GM19397 (cell line): ENCODE measurements around the gene LIMK2.
"Not testable (repeated sequence)": the region's sequence is repeated elsewhere in the genome, so short reads cannot be mapped to it uniquely, and the experiment has no call there.

ENCODE experiments used
- ATAC-seq: cut with Tn5 transposase; IDR thresholded peaks from one replicate; pipeline ENCODE4 v1.9.1; 2021; ENCODE audit warnings: mild to moderate bottlenecking, moderate library complexity; ENCODE audit not compliant: unreplicated experiment

The LIMK2 gene

DNA sequence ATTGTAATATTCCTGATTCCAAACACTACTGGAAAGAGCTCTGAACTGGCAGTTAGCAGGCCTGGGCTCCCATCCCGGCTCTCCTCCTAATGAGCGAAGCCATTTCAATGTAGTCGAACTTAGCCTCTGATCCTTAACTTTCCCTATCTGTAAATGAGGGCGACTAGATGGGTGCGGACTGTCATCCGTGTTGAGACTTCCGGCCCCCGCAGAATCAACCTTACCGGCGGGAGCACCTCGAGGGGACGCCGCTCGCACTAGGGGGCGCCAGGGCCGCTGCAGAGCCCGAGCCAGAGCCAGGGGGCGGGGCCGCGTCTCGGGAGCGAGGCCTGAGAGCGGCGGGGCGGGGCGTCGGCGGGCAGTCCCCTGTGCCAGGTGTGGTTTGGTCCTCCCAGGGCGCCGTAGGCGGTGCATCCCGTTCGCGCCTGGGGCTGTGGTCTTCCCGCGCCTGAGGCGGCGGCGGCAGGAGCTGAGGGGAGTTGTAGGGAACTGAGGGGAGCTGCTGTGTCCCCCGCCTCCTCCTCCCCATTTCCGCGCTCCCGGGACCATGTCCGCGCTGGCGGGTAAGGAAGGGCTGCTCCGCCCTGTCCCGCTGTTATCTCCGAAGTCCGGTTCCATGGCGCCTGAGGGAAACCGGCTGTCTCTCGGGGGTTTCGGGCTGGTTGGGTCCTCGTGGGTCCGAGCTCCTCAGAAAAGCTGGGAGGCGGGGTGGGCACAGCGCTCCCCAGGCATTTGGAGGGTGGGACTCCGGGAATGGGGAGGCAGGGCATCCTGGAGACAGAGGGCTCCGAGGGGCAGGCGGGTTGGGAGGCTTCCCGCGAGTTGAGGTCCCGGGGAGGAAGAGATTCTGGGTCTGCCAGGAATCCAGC lies at the start of gene LIMK2:
Gene LIMK2 (plus strand): TSS at position 437 of the 869 bp plus-strand sequence. CDS start 111 bp downstream, at position 548.
- peak; percentile 87 for ATAC-seq

DNA sequence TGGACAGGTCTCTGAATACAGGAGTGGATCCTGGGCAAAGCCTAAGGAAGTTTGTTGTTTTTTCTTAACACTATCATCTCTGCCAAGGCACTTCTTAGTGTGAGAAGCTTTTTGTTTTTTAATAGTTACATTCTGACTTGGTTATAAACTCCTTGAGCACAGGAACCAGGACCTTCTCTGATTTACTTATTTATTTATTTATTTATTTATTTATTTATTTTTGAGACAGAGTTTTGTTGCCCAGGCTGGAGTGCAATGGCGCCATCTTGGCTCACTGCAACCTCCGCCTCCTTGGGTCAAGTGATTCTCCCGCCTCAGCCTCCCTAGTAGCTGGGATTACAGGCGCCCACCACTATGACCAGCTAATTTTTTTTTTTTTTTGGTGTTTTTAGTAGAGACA lies 41.1 kb upstream of the LIMK2 start:
- ATAC-seq: no peak

DNA sequence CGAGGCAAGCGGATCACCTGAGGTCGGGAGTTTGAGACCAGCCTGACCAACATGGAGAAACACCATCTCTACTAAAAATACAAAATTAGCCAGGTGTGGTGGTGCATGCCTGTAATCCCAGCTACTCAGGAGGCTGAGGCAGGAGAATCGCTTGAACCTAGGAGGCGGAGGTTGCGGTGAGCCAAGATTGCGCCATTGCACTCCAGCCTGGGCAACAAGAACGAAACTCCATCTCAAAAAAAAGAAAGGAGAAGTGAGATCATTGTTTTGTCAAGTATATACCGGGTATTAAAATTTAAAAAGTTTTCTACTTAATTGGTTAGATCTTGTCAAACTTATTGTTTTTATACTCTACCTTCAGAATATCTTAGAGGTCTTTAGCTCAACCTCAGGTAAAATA lies 40.4 kb upstream of the LIMK2 start:
- ATAC-seq: not testable (repeated sequence)

DNA sequence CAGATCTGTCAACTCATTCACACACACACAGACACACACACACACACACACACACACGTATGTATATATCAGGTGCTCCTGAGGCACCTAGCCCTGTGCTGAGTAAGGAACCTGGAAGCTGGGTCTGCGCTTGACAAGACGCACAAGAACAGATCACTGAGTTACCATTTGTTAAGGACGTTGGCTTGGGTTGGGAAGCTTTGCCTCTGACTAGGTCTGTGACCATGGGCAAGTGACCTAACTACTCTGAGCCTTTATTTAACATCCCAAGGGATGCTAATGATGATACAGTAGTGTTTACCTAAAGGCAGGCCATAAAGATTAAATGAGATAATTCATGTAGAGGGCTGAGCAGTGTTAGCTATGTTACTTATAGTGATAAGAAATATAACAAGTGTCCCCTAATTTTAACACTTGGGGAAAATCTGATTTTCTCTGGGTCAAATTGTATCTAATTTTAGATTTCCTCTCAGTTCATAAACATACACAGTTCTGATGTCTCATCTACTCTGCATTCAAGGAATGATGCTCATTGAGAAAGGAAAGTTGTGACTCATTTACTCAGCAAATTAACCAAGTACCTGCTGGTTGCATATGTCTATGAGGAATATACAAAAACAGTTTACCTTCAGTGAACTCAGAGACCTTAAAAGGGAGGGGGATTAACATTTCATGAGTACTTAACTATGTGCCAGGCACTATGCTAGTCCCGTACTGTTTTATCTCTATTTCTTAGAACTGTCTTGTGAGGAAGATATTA lies 38.5 kb upstream of the LIMK2 start:
- ATAC-seq: no peak

DNA sequence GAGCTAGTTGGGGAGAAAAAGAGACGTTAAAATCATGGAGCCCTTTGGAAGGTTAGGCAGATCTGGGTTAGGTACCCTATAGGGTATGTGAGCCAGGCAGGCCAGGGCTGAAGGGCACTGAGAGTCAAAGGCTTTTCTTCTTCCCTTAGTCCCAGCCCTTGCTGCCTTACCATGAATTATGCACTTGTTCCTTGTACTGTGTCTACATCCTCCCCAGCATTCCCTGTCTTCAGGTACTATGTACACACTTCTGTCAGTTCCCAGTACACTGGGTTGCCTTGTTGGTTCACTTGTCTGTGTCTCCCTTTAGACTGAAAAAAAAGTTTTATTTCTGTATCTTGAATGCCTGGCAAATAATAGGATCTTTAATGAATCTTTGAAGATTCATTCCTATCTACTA lies 35.2 kb upstream of the LIMK2 start:
- ATAC-seq: no peak

DNA sequence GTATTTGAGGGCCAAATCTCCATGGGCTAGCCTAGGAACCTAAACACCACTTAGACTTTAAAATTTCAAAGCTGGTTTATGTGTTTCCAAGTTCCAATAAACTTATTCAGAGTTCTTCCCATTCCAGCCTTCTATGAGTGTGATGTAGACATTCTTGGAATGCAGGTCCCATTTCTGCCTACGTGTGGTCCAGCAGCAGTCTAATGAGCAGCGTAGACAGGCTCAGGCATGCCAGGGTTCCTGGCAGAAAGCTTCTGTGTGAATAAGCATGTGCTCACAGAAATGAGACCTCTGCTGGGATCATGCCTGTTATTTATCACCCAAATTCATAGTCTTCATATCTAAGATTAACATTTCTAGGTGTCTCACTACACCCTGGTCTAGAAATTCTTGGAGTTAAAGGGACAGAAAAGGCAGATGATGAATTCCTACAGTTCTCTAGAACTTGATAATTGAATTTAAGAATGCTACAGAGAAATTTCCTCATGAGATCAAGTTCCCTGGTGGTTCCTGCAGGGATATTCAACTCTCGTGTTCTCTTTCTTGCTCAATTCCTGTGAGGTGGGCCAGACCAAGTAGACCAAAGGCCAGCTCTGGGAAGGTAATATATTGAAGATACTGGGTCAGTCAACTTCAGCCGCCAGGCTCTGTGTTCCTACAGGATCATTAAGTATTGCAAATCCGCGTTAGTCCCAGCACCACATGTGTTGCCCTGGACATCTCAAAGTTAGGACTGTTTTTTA lies 34.5 kb upstream of the LIMK2 start:
- ATAC-seq: no peak

DNA sequence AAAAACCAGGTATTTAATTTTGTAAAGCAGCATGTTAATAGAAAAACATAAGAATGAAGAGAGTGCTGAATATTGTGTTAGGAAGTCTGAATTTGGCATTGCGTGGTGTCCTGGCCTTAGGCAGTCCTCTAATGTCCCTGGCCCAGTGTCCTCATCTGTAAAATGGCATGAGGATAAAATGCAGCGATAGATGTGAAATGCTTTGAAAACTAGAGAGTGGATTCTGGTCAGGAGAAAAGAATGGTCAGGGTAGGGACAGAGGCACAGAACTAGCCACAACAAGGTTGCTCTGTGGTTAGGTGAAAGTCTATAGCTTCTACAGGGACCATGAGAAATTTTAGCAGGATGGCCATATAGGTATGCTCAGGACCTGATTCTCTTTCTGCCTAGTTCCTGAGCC lies 33.2 kb upstream of the LIMK2 start:
- ATAC-seq: no peak

DNA sequence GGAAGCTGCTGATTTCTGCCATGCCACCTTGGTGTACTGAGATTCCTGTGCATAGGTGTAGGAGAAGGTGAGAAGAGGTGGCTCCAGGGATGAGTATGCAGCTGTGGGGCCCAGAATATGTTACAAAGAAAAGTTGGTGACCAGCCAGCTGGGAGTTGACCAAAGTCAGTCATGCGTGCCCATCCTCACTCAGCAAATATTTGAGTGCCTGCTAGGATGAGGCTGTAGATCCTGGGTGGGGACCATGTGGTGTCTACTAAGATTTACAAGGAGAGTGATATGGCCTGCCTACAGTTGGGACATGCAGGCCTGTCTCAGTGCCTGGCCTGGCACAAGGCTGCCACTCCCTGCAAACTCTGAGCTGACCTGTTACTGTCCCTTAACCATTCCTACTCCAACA lies 32.8 kb upstream of the LIMK2 start:
- ATAC-seq: no peak

DNA sequence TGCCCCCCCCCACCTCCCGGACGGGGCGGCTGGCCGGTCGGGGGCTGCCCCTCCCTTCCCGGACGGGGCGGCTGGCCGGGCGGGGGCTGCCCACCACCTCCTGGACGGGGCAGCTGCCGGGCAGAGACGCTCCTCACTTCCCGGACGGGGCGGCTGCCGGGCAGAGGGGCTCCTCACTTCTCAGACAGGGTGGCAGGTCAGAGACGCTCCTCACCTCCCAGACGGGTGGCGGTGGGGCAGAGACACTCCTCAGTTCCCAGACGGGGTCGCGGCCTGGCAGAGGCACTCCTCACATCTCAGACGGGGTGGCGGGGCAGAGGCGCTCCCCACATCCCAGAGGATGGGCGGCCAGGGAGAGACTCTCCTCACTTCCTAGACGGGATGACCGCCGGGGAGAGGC lies 28.1 kb upstream of the LIMK2 start:
- no peak for ATAC-seq

DNA sequence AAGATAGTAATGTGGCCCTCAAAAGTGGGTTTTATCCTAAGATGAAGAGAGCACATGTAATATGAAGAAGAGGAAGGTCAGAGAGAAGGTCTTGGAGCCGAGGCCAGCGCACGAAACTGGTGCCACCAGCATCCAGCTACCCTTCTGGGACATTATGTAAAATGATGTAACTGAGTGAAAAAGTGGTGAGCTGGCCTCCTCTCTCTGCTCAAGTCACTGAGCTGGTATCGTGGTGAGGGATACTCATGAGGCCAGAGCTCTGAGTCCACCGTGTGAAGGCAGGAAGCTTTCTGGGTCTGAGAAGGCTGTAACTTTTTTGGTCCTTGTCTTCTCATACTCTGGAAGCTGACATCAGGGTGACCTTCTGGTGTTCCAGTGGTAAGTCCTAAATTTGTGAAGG lies 27.0 kb upstream of the LIMK2 start:
- ATAC-seq: no peak

DNA sequence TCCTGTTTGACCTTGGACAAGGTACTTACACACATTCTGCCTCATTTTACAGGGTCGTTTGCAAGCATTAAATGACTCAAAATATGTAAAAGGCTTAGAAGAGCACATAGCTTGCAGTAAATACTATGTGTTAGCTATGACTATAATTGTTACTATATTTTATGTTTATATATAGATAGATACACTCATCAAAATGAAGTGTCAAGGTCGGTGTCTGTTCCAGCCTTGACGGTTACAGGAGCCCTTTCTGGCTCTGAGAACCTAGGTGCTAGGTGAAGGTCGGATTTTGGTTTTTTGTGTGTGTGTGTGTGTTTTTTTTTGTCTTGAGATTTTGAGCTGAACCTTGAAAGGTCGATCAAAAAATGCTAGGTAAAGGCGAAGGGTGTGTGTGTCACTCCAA lies 24.5 kb upstream of the LIMK2 start:
- ATAC-seq: no peak

DNA sequence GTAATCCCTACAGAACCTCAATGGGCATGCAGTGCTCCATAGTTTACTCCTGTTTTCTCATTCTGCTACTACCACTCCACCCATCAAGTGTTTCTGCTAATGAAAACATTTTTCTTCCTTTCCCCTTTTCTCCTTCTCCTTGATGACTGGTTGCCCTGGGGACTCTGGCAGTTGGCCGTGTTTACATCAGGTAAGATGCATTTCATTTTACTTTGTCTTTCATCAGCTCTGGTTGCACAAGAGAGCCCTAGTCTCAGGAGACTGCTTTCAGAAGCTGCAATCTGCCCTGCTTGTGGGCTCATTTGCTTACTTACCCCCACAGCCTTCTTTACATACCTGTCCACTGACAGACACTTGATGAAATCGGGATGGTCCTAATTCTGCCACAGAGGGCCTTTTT lies 19.6 kb upstream of the LIMK2 start:
- no peak for ATAC-seq

DNA sequence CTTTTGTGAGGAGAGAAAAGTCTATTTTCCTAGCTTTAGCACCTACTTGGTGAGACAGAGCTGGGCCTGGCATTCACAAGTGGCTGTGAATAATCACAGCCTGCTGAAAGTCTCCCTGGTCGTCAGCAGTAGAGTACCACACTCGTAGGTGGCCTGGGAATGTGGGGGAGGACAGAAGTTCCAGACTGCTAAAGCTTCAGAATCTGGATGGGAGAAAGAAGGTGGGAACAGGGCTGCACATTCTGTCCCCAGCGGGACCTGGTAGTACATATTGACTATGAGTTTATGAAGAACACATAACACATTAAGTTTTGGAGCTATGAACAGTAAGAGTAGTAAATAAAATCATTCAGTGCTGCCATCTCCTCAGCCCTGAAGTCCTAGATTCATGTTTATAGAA lies 19.0 kb upstream of the LIMK2 start:
- ATAC-seq: no peak

DNA sequence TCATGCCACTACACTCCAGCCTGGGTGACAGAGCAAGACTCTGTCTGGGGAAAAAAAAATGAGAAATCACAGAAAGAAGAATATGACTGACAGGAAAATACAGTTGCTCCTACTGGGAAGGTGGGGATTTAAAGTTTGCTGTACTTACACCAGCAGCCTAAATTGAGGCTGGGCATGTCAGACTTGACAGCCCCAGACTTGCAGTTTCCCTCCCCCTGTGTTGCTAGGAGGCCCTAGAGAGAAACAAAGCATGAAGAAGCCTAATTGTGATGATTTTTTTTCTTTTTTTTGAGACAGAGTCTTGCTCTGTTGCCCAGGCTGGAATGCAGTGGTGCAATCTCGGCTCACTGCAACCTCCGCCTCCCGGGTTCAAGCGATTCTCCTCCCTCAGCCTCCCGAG lies 17.4 kb upstream of the LIMK2 start:
- not testable (repeated sequence) for ATAC-seq

DNA sequence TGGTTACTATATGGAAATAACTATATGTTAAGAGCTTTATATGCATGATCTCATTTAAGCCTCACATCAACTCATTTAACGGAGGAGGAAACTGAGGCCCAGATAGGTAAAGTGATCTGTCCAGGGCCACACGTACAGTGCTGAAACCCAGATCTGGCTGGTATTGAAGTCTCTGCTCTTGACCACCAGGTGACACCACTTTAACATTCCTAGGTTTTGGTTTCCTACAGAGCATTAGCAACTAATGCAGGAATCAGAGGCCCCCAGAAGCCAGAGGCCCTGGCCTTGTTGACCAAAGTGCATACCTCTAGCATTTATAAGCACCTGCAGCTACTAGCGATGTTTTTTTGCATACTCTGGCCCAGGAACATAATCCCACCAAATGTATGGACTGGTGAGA lies 12.9 kb upstream of the LIMK2 start:
- ATAC-seq: no peak

DNA sequence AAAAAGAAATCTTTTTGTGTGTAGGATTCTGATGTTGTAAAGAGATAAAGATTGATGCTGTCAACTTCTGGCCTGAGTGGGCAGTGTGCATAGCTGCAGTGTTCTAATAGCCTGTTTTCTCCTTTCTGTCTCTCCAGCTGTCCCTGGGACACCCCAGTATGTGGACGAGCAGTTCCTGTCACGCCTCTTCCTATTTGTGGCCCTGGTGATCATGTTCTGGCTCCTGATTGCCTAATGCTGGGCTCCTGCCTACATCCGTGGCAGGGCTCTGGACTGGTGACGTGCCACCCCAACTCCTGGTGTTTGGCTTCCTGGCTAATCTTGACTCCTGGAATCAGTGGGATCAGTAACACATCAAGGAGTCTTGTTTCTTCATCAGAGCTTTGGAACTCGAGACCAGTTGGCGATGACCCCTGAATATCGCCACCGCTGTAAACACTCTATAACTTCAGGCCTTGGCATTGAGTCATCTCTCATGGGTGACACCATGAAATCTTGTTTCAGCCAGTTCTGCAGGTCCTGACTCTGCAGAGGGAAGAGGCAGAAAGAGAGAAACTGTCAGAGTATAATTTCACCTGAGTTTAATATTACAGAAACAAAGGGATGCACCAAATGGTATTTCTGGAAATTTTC lies 7.6 kb upstream of the LIMK2 start:
- ATAC-seq: not testable (repeated sequence)

DNA sequence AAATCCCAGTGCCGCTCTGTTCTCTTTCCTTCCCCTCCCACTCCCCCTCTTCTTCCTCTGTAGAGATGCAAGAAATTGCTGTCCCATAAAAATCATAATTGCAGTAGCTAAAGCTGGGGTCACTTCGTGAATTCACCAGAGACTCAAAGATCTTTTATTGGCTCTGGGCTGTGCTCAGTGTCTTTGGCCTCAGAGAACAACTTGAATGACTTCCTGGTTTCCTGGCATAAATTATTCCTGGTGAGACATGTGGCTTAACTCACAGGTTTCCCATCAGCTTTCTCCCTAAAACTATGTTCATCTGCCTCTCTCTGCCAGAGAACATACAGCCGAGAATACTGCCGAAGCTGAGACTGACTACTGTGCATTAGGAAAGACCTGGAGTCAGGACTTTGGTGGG lies 7.0 kb upstream of the LIMK2 start:
- not testable (repeated sequence) for ATAC-seq

DNA sequence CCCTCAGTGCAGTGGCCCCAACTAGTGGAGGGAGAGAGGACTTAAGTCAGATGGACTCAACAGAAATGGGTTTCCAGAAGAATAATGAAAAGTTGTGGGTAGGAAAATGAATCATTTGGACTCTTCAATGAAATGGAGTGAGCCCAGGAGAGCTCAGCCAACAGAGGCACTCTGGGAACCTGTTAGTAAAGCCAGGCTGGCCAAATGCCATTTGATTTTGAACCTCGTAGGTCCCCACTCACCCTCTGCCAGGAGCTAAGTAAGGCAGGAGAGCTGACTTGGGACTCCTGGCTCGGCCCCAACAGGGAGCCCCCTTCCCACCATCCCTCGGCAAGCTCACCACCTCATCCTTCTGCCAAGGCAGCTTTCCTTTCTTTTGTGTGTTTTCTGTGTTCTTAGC lies 5.6 kb upstream of the LIMK2 start:
- not testable (repeated sequence) for ATAC-seq

DNA sequence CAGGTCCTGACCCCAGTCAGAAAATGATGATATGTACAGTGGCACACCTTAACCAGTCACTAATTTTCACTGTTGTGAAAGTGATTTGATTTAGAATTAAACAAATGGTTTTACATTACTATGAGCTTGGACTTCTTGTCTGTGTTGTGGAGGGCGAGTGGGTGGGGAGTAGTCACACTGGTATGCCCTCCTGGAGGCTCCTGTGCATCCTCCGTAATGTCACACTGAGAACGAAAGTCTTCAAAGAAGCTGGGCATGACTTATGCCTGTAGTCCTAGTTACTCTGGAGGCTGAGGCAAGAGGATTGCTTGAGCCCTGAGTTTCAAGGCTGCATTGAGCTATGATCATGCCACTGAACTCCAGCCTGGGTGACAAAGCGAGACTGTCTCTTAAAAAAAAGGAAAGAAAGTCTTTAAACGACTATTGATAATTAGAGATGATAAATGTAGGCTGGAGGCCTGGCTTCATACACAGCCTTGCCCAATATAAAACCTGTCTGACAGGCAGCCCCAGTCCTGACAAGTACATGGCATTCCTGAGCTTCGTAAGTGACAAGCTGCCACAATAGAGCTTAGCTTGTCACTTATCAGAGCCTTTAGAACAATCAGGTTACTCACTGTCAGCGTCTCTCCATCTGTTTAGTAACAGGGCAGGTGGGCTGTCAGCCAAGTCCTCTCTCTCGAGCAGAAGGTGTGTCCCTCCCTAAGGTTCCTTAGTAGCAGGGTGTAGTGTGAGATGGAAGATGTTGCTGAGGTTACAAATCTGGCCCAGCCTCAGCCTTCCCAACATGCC lies 5.0 kb upstream of the LIMK2 start:
- ATAC-seq: no peak
